WTC11 (cell line): ENCODE measurements around the gene F2R. TPM values are rescaled to one million over a fixed set of nuclear protein-coding genes. Genes with fewer than 3 reads are reported as not detected.

ENCODE experiments used
- ATAC-seq: fragments of 200-7000 bp; cut with Tn5 transposase; 2 replicates; pipeline ENCODE4 v1.10.0; 2021; ENCODE audit warnings: mild to moderate bottlenecking, moderate library complexity
- CTCF ChIA-PET: fragments of 300-600 bp; sonication (Branson Sonifier 250); formaldehyde crosslinking; loops from one replicate; lab custom pipeline; 2021; ENCODE audit warnings: antibody characterized with exemption; lab: Charles Lee
- POLR2A ChIA-PET: fragments of 350-600 bp; sonication (Branson Sonifier 250); formaldehyde crosslinking; loops from one replicate; lab custom pipeline; 2021; ENCODE audit warnings: antibody characterized with exemption; lab: Charles Lee
- DNase-seq: peaks from one replicate; pipeline ENCODE4 v3.0.0; 2021; ENCODE audit warnings: low spot score
- H3K27ac Mint-ChIP-seq: 2 replicates; pipeline ENCODE4 v1.8.0; 2021; ENCODE audit warnings: mixed read lengths
- H3K27me3 Mint-ChIP-seq: 2 replicates; pipeline ENCODE4 v1.8.0; 2021; ENCODE audit warnings: low read depth, mild to moderate bottlenecking, moderate library complexity, mixed read lengths
- H3K36me3 Mint-ChIP-seq: 2 replicates; pipeline ENCODE4 v1.8.0; 2021; ENCODE audit warnings: mixed read lengths
- H3K4me1 Mint-ChIP-seq: 2 replicates; pipeline ENCODE4 v1.8.0; 2022; ENCODE audit warnings: mixed read lengths
- H3K4me3 Mint-ChIP-seq: 2 replicates; pipeline ENCODE4 v1.8.0; 2021; ENCODE audit warnings: mild to moderate bottlenecking, moderate library complexity, mixed read lengths
- H3K9me3 Mint-ChIP-seq: 2 replicates; pipeline ENCODE4 v1.8.0; 2021; ENCODE audit warnings: mixed read lengths
- ATF1 ChIP-seq: sonication (generic); formaldehyde crosslinking; IDR thresholded peaks from 2 replicates; pipeline ENCODE4 v1.8.1; 2023; ENCODE audit warnings: mild to moderate bottlenecking, moderate library complexity, missing genetic modification reagents
- CBFB ChIP-seq: sonication (generic); formaldehyde crosslinking; IDR thresholded peaks from 2 replicates; pipeline ENCODE4 v1.8.1; 2022; ENCODE audit warnings: mild to moderate bottlenecking, low read depth, missing genetic modification reagents
- CDX4 ChIP-seq: fragments of 250-450 bp; sonication (Bioruptor Pico); IDR thresholded peaks from 2 replicates; pipeline ENCODE4 v1.9.0; 2021; ENCODE audit warnings: moderate library complexity, mild to moderate bottlenecking, inconsistent platforms, borderline replicate concordance
- E2F5 ChIP-seq: sonication (generic); formaldehyde crosslinking; IDR thresholded peaks from 2 replicates; pipeline ENCODE4 v1.8.1; 2022; ENCODE audit warnings: mild to moderate bottlenecking, moderate library complexity, missing genetic modification reagents
- FOXJ3 ChIP-seq: sonication (generic); formaldehyde crosslinking; IDR thresholded peaks from 2 replicates; pipeline ENCODE4 v1.9.0; 2021; ENCODE audit warnings: missing genetic modification reagents, mild to moderate bottlenecking, borderline replicate concordance
- GTF2I ChIP-seq: fragments of 250-450 bp; sonication (Bioruptor Pico); conservative IDR thresholded peaks from 2 replicates; pipeline ENCODE4 v1.4.0; 2021; ENCODE audit warnings: mild to moderate bottlenecking
- SMAD3 ChIP-seq: sonication (generic); formaldehyde crosslinking; IDR thresholded peaks from 2 replicates; pipeline ENCODE4 v1.8.0; 2022; ENCODE audit warnings: missing genetic modification reagents, mild to moderate bottlenecking, borderline replicate concordance
- SMAD4 ChIP-seq: sonication (generic); formaldehyde crosslinking; IDR thresholded peaks from 2 replicates; pipeline ENCODE4 v1.8.0; 2022; ENCODE audit warnings: mild to moderate bottlenecking, missing genetic modification reagents
- TCF7 ChIP-seq: sonication (generic); formaldehyde crosslinking; IDR thresholded peaks from 2 replicates; pipeline ENCODE4 v1.8.0; 2022; ENCODE audit warnings: mild to moderate bottlenecking, low read depth, missing genetic modification reagents, moderate library complexity
- ZNF396 ChIP-seq: fragments of 250-450 bp; sonication (Bioruptor Pico); IDR thresholded peaks from 2 replicates; pipeline ENCODE4 v1.8.0; 2021; ENCODE audit warnings: mild to moderate bottlenecking, moderate library complexity, borderline replicate concordance
- ZNF423 ChIP-seq: fragments of 250-450 bp; sonication (Bioruptor Pico); IDR thresholded peaks from 2 replicates; pipeline ENCODE4 v2.1.2; 2022; ENCODE audit warnings: mild to moderate bottlenecking, moderate library complexity
- total RNA-seq: library from RNA; stranded (reverse); gene quantifications from 3 replicates; pipeline ENCODE4 v1.2.3, GENCODE V29; 2021
- TF ChIP-seq, protein P1 (sequence below): sonication (generic); formaldehyde crosslinking; IDR thresholded peaks from 2 replicates; pipeline ENCODE4 v1.8.1; 2023; ENCODE audit warnings: mild to moderate bottlenecking, moderate library complexity, missing genetic modification reagents
- TF ChIP-seq, protein P2 (sequence below): fragments of 200-600 bp; IDR thresholded peaks from 2 replicates; pipeline ENCODE4 v1.8.0; 2022; ENCODE audit warnings: antibody characterized with exemption
- TF ChIP-seq, protein P3 (sequence below): sonication (generic); formaldehyde crosslinking; IDR thresholded peaks from 2 replicates; pipeline ENCODE4 v1.8.1; 2023; ENCODE audit warnings: mild to moderate bottlenecking, missing genetic modification reagents
- TF ChIP-seq, protein P4 (sequence below): sonication (generic); formaldehyde crosslinking; IDR thresholded peaks from 2 replicates; pipeline ENCODE4 v1.8.1; 2023; ENCODE audit warnings: mild to moderate bottlenecking, missing genetic modification reagents, moderate library complexity
- TF ChIP-seq, protein P5 (sequence below): sonication (generic); formaldehyde crosslinking; IDR thresholded peaks from 2 replicates; pipeline ENCODE4 v1.8.1; 2023; ENCODE audit warnings: mild to moderate bottlenecking, missing genetic modification reagents, moderate library complexity
- TF ChIP-seq, protein P6 (sequence below): fragments of 250-450 bp; sonication (Bioruptor Pico); IDR thresholded peaks from 2 replicates; pipeline ENCODE4 v1.8.0; 2021; ENCODE audit warnings: mild to moderate bottlenecking
- TF ChIP-seq, protein P7 (sequence below): fragments of 250-450 bp; sonication (Bioruptor Pico); conservative IDR thresholded peaks from 2 replicates; pipeline ENCODE4 v1.9.0; 2021; ENCODE audit warnings: mild to moderate bottlenecking
- TF ChIP-seq, protein P8 (sequence below): sonication (generic); formaldehyde crosslinking; IDR thresholded peaks from 2 replicates; pipeline ENCODE4 v1.8.1; 2022; ENCODE audit warnings: missing genetic modification reagents, borderline replicate concordance

The F2R gene
- total RNA-seq, 1 experiment from 2014 or later, result 18.4 TPM

DNA sequence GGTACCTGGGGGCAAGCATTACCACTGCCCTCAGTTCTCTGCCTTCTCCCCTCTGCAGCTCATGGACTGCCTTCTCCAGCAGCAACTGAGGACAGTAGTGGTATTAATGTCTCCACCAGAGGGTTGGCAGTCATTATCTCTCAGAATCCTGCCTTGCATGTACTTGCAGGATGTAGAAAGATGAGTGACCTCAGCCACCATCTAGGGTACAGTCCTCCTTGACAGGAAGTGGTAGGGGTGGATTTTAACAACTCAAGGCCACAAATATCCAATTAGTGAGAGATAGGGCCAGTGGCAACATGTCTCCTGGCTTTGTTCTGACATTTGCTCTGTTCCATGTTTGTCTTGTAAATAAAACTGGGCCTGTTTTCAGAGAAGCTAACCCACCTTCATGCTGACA lies 47.2 kb downstream of the F2R start (continued):
- TF ChIP-seq SMAD3 (CRISPR knock-in tag), result no peak

DNA sequence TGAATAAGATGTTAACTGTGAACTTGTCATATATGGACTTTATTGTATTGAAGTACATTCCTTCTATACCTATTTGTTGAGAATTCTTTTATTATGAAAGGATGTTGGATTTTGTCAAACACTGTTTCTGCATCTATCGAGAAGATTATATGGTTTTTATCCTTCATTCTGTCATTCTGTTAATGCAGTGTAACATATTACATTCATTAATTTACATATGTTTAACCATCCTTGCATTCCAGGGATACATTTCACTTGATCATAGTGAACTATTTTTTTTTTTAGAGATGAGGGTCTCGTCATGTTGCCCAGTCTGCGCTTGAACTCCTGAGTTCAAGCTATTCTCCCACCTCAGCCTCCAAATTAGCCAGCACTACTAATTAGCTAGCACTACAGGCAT lies 48.4 kb downstream of the F2R start:
- ChIA-PET POLR2A (no interaction called here), CTCF (no interaction called here)
- Mint-ChIP-seq H3K27me3 (no peaks in the 10 kb centered on the region), H3K27ac (no peak overlapping the region), H3K36me3 (no peaks in the 10 kb centered on the region), H3K4me1 (peaks cover 8% of the 10 kb centered on the region; the same call in 1 of the 2 replicates), H3K4me3 (no peak overlapping the region), H3K9me3 (peaks cover 7% of the 10 kb centered on the region; the same call in 1 of the 2 replicates)
- DNase-seq (no peak), ATAC-seq (no peak)
- TF ChIP-seq CBFB (CRISPR knock-in tag), result no peak
- TF ChIP-seq, protein P1, sequence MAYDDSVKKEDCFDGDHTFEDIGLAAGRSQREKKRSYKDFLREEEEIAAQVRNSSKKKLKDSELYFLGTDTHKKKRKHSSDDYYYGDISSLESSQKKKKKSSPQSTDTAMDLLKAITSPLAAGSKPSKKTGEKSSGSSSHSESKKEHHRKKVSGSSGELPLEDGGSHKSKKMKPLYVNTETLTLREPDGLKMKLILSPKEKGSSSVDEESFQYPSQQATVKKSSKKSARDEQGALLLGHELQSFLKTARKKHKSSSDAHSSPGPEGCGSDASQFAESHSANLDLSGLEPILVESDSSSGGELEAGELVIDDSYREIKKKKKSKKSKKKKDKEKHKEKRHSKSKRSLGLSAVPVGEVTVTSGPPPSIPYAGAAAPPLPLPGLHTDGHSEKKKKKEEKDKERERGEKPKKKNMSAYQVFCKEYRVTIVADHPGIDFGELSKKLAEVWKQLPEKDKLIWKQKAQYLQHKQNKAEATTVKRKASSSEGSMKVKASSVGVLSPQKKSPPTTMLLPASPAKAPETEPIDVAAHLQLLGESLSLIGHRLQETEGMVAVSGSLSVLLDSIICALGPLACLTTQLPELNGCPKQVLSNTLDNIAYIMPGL, result no peak
- TF ChIP-seq, protein P2, sequence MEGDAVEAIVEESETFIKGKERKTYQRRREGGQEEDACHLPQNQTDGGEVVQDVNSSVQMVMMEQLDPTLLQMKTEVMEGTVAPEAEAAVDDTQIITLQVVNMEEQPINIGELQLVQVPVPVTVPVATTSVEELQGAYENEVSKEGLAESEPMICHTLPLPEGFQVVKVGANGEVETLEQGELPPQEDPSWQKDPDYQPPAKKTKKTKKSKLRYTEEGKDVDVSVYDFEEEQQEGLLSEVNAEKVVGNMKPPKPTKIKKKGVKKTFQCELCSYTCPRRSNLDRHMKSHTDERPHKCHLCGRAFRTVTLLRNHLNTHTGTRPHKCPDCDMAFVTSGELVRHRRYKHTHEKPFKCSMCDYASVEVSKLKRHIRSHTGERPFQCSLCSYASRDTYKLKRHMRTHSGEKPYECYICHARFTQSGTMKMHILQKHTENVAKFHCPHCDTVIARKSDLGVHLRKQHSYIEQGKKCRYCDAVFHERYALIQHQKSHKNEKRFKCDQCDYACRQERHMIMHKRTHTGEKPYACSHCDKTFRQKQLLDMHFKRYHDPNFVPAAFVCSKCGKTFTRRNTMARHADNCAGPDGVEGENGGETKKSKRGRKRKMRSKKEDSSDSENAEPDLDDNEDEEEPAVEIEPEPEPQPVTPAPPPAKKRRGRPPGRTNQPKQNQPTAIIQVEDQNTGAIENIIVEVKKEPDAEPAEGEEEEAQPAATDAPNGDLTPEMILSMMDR, result no peak
- no peak for TF ChIP-seq FOXJ3
- no peak for TF ChIP-seq ATF1
- no peak for TF ChIP-seq SMAD4 (CRISPR knock-in tag)

- ATAC-seq (no peak), DNase-seq (no peak)
- Mint-ChIP-seq H3K4me3 (no peak overlapping the region), H3K27ac (no peak overlapping the region), H3K9me3 (peaks cover 7% of the 10 kb centered on the region; the same call in 1 of the 2 replicates), H3K4me1 (peaks cover 8% of the 10 kb centered on the region; the same call in 1 of the 2 replicates), H3K27me3 (no peaks in the 10 kb centered on the region), H3K36me3 (no peaks in the 10 kb centered on the region)
- ChIA-PET CTCF (interaction anchor here (2.0 kb wide), 1 partner anchor 9 kb away, joined by 12 read pairs; no protein-coding TSS in a partner anchor), POLR2A (interaction anchor here (0.9 kb wide), 1 partner anchor 9 kb away, joined by 3 read pairs; no protein-coding TSS in a partner anchor)
- TF ChIP-seq CDX4 (CRISPR knock-in tag) (no peak), GTF2I (CRISPR knock-in tag) (no peak), ZNF396 (no peak), CBFB (CRISPR knock-in tag) (no peak), TCF7 (no peak), ZNF423 (CRISPR knock-in tag) (no peak), E2F5 (CRISPR knock-in tag) (no peak)
- TF ChIP-seq, protein P3, sequence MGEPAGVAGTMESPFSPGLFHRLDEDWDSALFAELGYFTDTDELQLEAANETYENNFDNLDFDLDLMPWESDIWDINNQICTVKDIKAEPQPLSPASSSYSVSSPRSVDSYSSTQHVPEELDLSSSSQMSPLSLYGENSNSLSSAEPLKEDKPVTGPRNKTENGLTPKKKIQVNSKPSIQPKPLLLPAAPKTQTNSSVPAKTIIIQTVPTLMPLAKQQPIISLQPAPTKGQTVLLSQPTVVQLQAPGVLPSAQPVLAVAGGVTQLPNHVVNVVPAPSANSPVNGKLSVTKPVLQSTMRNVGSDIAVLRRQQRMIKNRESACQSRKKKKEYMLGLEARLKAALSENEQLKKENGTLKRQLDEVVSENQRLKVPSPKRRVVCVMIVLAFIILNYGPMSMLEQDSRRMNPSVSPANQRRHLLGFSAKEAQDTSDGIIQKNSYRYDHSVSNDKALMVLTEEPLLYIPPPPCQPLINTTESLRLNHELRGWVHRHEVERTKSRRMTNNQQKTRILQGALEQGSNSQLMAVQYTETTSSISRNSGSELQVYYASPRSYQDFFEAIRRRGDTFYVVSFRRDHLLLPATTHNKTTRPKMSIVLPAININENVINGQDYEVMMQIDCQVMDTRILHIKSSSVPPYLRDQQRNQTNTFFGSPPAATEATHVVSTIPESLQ, result no peak
- TF ChIP-seq, protein P4, sequence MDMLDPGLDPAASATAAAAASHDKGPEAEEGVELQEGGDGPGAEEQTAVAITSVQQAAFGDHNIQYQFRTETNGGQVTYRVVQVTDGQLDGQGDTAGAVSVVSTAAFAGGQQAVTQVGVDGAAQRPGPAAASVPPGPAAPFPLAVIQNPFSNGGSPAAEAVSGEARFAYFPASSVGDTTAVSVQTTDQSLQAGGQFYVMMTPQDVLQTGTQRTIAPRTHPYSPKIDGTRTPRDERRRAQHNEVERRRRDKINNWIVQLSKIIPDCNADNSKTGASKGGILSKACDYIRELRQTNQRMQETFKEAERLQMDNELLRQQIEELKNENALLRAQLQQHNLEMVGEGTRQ (CRISPR knock-in tag), result no peak
- TF ChIP-seq, protein P5, sequence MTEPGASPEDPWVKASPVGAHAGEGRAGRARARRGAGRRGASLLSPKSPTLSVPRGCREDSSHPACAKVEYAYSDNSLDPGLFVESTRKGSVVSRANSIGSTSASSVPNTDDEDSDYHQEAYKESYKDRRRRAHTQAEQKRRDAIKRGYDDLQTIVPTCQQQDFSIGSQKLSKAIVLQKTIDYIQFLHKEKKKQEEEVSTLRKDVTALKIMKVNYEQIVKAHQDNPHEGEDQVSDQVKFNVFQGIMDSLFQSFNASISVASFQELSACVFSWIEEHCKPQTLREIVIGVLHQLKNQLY (CRISPR knock-in tag), result no peak
- TF ChIP-seq, protein P6, sequence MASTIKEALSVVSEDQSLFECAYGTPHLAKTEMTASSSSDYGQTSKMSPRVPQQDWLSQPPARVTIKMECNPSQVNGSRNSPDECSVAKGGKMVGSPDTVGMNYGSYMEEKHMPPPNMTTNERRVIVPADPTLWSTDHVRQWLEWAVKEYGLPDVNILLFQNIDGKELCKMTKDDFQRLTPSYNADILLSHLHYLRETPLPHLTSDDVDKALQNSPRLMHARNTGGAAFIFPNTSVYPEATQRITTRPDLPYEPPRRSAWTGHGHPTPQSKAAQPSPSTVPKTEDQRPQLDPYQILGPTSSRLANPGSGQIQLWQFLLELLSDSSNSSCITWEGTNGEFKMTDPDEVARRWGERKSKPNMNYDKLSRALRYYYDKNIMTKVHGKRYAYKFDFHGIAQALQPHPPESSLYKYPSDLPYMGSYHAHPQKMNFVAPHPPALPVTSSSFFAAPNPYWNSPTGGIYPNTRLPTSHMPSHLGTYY, result no peak
- TF ChIP-seq, protein P7, sequence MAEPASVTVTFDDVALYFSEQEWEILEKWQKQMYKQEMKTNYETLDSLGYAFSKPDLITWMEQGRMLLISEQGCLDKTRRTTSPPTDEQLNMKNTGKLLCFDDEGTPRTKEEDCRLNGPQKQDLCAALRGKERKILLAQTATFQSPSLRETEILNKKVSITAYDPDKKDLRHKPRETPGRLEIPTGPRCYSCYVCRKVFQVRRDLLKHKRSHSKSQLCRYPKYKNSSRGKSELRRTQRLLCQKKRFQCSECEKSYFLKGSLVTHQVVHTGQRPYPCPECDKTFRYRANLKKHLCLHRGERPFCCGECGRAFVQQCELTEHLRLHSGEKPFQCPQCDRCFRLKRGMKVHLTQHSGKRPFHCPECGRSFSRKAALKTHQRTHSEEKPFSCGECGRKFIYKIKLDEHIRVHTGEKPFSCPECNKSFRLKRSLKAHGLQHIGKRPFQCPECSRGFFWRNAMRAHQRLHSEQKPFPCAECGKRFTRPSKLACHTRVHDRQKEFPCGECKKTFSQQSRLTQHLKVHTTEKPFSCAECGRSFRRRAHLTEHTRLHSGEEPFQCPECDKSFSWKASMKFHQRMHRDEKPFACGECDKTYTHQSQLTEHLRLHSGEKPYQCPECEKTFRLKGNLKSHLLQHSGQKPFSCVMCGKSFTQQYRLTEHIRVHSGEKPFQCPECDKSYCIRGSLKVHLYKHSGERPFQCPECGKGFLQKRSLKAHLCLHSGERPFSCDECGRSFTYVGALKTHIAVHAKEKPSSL, result no peak
- TF ChIP-seq, protein P8, sequence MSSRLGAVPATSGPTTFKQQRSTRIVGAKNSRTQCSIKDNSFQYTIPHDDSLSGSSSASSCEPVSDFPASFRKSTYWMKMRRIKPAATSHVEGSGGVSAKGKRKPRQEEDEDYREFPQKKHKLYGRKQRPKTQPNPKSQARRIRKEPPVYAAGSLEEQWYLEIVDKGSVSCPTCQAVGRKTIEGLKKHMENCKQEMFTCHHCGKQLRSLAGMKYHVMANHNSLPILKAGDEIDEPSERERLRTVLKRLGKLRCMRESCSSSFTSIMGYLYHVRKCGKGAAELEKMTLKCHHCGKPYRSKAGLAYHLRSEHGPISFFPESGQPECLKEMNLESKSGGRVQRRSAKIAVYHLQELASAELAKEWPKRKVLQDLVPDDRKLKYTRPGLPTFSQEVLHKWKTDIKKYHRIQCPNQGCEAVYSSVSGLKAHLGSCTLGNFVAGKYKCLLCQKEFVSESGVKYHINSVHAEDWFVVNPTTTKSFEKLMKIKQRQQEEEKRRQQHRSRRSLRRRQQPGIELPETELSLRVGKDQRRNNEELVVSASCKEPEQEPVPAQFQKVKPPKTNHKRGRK (CRISPR knock-in tag), result no peak
Observed at GRCh38 chr5:76765249-76765648, 49.3 kb downstream of the F2R start.
